GM03348 (cell line): Measurements from ENCODE around the gene ADGRA3.
A peak's percentile ranks its signal among the peaks of the same experiment; 100 is the strongest.

Source experiments
- DNase-seq: peaks from one replicate; pipeline ENCODE4 v3.0.0; 2012; ENCODE audit warnings: low spot score

Gene ADGRA3

DNA sequence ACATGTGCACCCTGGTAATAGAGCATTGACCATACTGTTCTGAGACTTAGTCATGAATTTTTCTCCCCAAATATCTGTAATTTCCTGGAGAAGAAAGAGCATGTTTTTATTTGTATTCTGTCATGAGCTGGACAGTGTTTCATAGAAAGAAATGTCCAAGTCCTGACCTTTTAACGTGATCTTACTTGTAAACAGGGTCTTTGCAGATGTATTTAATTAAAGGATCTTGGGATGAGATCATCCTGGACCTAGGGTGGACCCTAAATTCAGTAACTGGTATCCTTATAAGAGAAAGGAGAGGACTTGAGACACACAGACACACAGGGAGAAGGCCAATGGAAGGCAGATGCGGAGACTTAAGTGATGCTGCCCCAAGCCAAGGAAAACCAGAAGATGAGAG is 3.6 kb downstream of the ADGRA3 start:
- DNase-seq = no peak

DNA sequence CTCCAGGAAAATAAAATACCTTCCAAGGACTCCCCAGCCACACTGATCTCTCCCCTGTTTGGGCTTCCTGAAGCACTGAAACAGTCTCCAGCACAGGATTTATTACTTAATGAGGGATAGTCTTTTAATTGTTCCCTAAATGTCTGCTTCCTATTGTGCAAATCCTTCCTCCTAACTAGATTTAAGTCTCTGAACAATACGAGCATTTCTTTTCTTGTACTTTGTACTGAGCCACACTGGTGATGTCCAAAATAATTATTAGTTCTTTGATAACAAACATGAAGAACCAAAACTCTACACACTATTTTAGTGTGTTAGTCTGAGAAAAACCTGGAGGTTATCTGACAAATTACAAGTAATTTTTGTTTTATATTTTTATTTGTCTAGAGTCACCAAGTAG is 5.1 kb downstream of the ADGRA3 start:
- DNase-seq = no peak

DNA sequence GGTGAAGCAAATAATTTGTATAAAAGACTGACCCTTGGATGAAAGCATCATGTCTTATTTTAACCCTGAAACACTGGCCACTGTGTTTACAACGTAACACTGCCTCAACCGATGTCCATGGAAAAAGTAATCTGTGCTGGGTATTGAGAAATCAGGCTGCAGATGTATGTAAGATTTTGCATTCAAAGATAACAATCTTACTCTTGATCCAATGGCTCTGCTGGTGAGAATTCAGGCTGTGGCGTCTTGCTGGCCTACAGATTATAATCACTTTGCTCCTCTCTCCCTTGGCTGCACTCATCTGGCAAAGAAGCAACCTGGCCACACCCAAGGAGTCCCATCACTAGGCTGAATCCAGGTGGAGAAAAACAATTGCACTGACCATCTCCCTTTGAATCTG is 7.5 kb downstream of the ADGRA3 start:
- DNase-seq = no peak

DNA sequence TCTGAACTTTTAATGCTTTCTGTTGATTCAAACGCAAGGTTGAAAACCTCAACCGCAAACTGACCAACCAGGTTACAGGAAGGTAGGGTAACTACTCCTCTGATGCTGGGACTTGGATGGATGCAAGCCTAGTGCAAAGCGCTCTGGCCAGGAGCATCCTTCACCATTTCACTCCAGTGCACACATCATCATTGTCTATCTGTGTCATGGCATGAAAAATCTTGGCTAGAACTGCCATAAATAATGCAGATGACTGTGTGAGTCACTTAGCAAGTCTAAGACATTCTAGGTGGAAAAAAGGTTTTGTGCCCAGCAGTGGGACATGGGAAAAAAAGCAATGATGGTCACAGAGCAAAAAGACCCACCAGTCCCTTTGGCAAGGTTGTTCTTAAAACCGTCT is 10.9 kb downstream of the ADGRA3 start:
- no peak for DNase-seq

DNA sequence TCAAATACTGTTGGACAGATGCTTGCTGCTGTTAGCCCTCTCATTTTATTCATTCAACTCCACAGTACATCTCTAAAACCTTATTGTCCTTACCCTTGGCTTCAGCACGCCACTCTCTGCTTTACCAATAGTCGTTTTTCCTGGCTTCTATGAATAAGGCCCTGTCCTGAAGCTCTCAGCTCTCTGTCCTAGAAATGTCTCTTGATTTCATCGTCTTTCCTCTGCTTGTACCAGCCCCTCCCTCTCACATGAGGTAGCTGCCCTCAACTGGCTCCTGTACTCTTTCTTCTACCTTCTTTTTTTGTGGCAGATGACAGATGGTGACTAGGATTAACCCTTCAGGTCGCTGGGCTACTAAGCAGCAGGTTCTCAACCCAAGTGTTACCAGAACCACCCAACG is 11.4 kb downstream of the ADGRA3 start:
- no peak for DNase-seq

DNA sequence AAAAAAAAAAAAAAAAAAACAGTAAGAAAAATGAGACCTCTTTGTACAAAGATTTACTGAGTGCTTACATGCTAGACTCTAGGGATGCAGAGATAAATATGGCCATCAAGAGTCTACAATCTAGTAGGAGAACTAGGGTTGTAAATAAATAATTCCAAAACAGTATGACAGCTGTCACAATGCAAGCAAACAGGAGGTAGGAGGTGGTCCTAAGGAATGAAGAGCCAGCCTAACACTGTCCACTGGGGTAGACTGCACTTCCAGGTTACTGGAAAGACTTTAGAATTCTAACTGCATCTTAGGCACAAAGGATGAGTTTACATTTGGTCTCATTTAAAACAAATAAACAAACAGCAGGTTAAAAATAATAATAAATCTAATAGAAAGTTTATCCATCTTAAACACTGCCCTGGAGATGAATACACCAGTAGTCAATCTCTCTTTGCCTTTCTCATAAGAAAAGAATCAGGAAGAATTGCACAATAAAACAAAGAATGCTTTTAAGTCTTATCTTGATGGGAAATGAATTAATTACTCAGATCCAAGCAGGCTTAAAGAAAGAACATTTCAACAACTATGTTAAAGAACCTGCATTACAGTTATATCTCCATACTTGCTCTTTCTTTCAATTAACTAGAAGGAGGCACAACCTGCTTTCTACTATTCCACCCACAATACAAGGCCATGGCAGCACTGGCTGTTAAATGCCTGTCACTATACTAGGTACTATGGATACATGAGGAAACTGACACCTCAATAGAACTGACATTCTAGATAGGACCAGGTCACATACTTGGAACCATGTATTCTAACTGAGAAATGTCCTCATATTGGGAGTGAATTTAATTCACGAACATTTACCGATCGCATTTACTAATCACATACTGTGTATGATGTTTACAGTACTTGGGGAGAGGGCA is 12.7 kb downstream of the ADGRA3 start:
- no peak for DNase-seq

DNA sequence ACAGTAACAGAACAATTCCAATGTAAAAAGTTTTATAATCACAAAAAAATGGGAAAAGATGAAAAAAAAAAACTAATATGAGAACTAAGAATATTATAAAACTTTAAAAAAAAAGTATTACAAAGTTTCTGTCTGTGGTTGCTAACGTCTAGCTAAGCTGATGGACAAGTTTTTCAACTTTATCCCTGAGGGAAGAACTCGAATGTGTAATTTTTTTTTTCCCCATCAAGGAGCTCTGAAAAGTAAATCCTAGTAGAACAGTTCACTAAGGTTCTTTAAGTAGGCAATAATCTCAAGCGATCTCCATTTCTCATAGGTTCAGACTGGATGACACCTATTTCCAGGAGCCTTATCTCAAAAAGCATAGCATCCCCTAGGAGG is 14.2 kb downstream of the ADGRA3 start:
- no peak for DNase-seq

DNA sequence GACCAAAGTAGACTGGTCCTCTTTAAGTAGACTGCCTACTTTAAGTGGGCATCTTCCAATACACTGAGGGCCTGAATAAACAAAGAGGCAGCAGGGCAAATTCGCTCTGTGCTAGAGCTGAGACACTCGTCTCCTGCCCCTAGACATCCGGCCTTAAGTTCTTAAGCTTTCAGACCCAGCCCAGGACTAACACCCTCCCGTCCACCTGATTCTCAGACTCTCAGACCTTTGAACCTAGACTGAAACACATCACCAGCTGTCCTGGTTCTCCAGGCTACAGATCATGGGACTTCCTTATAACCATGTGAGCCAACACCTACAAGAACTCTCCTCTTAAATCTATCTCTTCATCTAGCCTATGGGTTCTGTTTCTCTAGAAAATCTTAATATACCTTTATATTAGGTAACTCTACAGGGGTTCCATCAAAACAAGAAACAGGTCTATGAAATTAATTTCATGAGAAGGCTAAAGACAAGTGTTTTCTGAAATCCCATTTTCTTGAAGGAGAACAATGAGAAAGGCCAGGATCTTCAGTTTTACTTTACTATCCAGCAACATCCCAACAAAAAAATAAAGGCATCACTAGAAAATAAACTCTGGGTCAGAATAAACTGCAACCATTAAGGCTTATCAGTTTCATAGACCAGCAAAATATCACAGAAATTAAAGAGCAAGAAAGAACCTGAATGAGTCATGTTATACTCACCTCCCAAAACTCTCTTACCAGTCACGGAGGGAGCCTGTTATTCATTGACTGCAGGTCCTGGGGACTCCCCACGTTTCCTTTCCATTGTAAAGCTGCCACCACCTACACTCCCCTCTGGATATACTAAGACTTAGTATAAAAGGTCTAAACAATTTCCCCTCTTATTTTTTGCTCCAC is 14.8 kb downstream of the ADGRA3 start:
- peak; percentile 29 for DNase-seq

DNA sequence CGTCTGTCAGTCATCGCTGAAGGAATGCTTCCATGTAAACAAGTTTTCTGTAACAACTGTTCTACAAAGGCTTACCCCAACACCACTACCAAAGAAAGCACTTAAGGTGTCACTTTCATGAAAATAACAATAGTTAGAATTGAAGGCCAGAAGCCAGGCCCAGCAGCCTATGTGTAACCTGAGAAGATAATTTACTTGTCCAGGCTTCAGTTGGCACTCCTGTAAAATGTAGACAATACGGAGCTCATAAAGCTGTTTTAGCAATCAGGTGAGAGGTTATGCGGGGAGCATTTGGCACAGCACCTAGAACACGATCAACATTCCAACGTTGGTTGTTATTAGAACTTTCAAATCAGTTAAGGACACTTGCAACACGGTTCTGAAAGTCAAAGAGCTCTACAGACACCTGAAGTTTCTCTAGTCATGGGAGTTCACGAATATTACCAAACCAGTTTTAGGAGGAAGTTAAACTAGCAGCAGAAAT is 15.7 kb downstream of the ADGRA3 start:
- no peak for DNase-seq

DNA sequence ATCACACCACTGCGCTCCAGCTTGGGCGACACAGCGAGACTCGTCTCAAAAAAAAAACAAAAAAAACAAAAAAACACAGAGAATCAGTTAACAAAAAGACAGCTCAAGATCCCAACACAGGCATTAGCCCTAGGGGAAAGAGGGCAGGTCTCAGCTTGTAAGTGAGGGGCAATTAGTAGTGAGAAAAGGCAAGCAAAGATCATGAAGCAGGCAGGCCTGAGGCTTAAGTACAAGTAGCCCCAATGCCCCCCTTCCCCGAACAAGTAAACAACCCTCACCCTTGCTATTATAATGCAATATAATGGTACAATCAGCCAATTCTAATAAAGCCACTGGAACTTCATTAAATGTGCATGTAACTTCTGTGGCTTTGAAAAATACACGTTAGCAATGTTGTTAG is 17.0 kb downstream of the ADGRA3 start:
- no peak for DNase-seq

DNA sequence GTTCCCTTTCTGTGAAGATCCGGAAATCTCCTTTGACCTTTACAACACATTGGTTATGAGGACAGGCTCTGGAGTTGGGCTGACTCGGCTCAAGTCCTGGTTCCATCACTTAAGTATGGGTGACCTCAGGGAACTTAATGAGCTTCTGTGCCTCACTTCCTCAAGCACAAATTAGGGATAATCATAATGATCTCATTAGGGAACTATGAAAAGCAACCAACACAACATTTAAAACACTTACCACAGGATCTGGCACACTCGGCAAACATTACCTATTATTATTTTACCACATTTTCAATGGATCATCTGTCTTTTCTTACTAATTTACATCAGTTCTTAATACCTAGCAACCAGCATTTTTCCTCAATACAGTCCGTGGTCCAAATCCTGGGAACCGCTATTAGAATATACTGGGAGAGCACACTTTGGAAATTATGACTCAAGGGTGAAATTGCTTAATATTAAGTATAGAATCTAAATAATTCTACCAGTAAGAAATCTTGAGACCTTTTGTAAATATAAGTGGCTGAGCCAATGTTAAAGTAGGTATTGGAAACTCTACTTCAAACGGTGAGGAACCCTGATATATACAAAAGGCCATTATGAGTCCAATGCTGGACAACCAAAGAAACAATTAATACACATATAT is 19.6 kb downstream of the ADGRA3 start:
- DNase-seq = no peak

DNA sequence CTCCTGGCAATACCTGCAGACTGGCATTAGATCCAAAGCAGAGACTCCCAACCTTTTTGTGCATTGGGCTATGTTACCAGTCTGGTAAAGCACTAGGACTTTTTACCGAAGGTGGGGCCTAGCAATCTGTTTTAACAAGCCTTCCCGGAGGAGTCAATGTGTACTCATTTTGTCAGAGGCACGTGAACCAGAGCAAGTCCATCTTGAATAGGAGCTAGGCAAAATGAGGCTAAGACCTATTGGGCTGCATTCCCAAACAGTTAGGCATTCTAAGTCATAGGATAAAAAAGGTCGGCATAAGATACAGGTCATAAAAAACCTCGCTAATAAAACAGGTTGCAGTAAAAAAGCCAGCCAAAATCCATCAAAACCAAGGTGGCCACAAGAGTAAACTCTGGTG is 22.3 kb downstream of the ADGRA3 start:
- no peak for DNase-seq

DNA sequence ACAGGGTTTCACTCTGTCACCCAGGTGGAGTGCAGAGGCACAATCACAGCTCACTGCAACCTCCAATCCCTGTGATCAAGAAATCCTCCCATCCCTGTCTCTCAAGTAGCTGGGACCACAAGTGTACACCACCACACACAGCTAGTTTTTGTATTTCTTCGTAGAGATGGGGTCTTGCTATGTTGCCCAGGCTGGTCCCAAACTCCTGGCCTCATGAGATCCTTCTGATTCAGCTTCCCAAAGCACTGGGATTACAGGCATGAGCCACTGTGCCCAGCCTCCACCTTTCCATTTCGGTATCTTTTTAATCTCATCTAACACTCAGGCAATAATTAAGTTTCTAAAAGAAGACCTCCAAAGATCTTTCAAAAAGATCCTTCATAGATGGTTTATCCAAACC is 22.9 kb downstream of the ADGRA3 start:
- DNase-seq = no peak

DNA sequence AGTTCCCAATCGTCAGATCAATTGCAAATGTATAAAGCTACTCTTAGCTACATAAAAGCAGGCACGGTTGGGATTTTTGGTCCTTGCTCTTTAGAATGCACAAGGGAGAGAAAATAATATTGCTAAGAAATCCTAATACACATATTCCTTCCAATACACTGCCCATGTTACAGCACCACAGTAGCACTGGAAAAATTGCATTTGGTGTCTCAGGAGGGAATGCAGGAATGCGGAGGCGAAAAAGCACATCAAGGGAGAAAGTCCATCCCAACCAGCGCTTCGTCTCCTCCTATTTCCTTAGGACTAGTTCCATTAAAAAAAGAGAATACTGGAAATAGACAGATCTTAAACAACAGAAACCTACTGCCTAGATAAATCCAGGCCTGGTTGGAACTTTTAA is 23.9 kb downstream of the ADGRA3 start:
- no peak for DNase-seq

DNA sequence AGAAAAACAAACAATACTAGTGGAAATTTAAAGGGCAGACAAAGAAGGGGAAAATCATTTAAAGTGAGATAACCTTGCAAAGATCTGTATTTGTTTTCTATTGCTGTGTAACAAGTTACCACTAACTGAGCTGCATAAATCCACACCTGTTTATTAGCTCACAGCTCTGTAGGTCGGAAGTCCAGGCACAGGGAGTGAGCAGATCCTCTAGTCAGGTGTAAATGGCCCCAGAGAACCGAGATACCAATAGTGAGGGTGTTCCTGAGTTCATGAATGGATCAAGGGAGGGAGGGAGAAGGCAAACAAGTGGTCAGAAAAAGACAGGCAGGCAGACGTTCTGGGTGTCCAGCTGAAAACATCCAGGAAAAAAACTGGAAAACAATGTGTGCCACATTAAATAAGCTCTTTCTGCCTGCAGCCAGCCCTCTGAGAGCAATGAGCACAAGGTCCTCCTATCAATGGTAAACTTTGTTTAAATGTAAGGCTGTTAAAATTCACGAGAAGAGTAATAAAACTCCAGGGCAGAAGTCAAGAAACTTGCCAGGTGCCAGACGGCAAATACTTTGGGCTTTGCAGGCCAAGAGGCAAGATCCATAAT is 25.0 kb downstream of the ADGRA3 start:
- DNase-seq = no peak

DNA sequence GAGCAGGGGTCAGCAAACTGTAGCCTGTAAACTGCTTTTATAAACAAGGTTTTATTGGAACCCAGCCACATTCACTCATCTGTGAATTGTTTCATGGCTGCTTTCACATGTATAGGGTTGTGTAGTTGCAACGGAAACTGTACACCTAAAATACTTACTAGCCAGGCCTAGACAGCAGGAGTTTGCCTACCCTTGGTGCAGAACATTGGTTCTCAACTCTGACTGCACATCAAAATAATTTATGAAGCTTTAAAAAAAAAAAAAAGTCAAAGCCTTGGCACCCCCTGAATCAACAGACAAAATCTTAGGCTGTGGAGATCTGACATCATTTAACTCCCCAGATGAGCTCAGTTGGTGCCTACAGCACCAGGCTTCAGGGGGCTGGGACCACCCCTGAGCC is 27.8 kb downstream of the ADGRA3 start:
- no peak for DNase-seq

DNA sequence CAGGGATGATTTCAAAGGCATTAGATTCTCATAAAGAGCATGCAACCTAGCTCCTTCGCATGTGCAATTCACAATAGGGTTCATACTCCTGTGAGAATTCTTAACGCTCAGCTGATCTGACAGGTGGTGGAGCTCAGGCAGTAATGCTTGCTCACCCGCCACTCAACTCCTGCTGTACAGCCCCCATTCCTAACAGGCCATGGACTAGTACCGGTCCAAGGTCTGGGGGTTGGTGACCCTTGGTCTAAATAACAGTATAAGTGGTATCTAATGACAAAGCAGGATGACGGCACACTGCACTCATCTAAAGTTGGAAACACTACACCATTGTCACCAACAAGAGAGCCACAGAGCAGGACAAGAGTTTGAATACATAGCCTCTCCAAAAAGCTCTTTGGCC is 28.5 kb downstream of the ADGRA3 start:
- no peak for DNase-seq

DNA sequence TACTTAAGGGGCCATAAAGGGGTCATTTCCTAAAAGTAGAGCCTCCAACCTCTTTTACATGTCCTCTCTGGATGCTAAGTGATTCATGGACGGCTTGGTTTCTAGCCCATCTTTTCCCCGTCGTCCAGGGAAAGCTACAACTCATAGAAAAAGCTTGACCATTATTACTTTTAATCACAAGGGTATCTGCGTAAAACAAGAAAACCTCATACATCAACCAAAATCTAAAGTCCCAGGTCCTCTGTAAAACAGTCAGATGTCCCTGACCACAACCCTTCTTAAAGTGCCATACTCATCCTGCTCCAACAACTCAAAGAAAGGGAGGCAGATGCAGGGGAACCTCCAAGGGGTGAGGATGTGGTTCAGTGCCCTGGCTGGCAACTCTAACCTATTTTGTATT is 29.6 kb downstream of the ADGRA3 start:
- DNase-seq = no peak

DNA sequence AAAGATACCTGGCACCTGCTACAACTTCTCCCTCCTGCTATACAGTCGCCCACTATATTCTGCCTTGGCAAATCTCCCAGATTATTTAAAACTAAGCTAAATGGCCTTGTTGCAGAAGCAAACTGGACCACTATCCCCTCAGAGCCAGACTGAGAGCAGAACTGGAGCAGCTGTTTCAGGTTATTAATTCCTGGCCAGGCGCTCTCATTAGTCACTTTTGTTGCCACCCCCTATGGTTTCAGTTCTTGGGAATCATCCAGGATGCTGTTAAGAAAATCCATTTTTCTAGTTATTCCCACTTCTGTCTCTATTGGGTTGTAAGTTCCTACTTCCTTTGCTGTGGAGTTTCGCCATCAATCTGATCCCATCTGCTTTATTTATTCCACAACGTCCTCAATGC is 30.1 kb downstream of the ADGRA3 start:
- DNase-seq = peak; percentile 67

DNA sequence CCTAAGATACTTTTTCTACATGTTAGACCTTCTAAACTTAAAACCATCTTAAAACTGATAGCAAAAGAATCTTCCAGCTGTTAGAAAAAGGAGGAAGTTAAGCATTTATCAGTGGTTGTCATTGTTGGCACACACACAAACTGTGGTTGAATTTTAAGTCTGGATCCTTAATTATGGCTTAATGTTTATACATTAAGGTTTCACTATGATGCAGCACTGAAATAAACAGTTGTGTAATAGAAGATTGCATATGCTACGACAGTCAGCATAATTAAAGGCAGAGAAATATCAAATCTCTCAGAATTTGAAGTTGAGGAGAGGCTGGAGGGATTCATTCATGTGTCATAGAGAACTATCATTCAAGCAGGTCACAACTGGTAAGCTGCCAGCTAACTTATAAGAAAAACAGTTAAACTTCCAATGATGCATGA is 32.3 kb downstream of the ADGRA3 start:
- peak; percentile 30 for DNase-seq

DNA sequence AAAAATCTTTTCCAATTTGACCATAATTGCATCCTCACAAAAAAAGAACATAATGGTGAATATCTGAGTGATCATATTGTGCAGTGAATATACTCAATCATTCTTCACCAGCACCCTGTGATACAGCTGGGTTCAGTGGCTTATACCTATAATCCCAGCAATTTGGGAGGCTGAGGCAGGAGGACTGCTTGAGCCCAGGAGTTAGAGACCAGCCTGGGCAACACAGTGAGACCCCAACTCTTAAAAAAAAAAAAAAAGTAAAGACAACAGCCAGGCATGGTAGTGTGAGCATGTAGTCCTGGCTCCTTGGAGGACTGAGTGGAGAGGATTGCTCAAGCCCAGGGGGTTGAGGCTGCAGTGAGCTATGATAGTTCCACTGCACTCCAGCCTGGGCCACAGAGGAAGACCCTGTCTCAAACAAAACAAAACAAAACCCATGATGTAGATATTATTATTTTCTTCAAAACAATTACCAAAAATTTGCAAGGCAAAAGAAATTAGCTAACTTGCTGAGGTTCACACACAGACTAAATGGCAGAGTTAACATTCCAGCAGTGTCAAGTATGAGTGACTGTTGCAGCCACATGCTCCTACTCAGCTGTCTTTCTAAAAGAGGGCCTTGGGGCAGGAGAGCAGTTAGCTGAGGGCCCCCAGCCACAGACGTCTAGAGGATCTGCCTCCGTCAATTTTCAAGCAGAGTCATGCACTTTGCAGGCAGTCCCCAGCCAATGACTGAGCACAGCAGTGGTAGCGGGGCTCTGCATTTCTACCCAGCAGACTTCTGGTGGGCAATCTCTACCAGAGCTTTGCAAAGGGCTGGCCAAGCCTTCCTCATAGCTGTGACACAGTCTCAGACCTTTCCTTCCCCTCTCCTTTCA is 33.4 kb downstream of the ADGRA3 start:
- no peak for DNase-seq
